Measurements from ENCODE around the gene LRRC51.
"Not testable (repeated sequence)": the region's sequence is repeated elsewhere in the genome, so short reads cannot be mapped to it uniquely, and the experiment has no call there.

LRRC51 gene

DNA sequence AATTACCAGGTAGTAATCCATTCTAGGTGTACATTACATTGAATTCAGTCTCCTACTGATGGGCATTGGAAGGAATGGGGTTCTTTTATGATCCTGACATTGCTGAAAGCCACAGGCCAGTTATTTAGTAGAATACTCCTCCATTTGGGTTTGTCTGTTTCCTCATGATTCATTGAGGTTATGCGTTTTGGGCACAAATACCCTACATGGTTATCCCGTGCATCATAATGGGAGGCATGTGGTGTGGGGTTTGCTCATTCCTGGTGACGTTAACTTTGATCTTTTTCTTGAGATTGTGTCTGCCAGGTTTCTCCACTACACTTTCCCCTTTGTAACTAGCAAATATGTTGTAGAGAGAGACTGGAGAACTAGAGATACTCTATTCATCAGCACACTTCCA is 60.4 kb downstream of the LRRC51 start:
- DNase-seq = no peak

DNA sequence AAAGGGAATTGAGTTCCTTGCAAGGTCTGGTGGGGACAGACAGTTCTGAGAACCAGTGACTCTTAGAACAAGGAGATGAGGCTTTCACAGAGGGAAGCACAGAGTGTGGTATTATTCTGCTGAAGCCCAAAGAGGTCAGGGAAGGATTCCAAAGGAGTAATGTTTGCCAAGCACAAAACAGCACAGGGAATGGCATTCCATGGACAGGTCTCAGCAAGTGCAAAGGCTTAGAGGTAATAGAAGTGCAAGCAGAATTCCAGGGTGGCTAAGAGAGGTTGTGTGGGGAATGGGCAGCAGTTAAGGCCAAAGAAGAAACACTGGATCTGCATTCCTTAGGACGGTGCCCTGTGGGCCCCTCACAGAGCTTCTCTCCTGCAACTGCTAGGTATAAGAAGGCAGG is 61.4 kb downstream of the LRRC51 start:
- DNase-seq = not testable (repeated sequence)

- not testable (repeated sequence) for DNase-seq
Measured at GRCh38 chr11:72142543-72142942, 61.9 kb downstream of the LRRC51 start.

GRCh38 chr11:72144807-72145565 is 64.3 kb downstream of the LRRC51 start:
- DNase-seq = no peak

All from NCI-H2227 treated with DMSO at 0.1 percent for 48 hours (cell line).